Loucy (cell line): ENCODE results near the gene C16orf54.
"Not testable (repeated sequence)": the region's sequence is repeated elsewhere in the genome, so short reads cannot be mapped to it uniquely, and the experiment has no call there.

ENCODE experiments used
- EZH2phosphoT487 ChIP-seq: fragments of 200-600 bp; IDR thresholded peaks from 2 replicates; pipeline ENCODE4 v1.6.1; 2018; ENCODE audit warnings: antibody characterized with exemption, mild to moderate bottlenecking, moderate library complexity, borderline replicate concordance
- TF ChIP-seq, protein P1 (sequence below): fragments of 200-600 bp; sonication (generic); conservative IDR thresholded peaks from 2 replicates; pipeline ENCODE4 v1.5.1; 2014; ENCODE audit warnings: mild to moderate bottlenecking, antibody characterized with exemption, low read length

DNA sequence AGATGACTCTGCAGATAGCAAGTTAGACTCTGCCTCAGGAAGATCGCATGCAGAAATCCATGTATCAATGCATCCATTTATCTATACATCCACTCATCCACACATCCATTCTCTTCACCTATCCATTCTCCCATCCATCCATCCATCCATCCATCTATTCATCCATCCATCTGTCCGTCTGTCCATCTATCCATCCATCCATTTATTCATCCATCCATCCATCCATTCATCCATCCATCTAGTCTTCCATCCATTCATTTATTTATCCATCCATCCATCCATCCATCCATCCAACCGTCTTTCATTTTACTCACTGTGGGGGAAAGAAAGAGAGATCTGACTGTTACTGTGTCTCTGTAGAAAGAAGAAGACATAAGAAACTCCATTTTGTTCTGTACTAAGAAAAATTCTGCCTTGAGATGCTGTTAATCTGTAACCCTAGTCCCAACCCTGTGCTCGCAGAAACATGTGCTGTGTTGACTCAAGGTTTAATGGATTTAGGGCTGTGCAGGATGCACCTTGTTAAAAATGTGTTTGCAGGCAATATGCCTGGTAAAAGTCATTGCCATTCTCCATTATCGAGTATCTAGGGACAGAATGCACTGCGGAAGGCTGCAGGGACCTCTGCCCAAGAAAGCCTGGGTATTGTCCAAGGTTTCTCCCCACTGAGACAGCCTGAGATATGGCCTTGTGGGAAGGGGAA, 5.7 kb downstream of the C16orf54 start:
- TF ChIP-seq, protein P1, sequence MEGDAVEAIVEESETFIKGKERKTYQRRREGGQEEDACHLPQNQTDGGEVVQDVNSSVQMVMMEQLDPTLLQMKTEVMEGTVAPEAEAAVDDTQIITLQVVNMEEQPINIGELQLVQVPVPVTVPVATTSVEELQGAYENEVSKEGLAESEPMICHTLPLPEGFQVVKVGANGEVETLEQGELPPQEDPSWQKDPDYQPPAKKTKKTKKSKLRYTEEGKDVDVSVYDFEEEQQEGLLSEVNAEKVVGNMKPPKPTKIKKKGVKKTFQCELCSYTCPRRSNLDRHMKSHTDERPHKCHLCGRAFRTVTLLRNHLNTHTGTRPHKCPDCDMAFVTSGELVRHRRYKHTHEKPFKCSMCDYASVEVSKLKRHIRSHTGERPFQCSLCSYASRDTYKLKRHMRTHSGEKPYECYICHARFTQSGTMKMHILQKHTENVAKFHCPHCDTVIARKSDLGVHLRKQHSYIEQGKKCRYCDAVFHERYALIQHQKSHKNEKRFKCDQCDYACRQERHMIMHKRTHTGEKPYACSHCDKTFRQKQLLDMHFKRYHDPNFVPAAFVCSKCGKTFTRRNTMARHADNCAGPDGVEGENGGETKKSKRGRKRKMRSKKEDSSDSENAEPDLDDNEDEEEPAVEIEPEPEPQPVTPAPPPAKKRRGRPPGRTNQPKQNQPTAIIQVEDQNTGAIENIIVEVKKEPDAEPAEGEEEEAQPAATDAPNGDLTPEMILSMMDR: not testable (repeated sequence)
- not testable (repeated sequence) for TF ChIP-seq EZH2phosphoT487
